ENCODE results near the gene FOXL1. TPM values are rescaled to one million over a fixed set of nuclear protein-coding genes. Genes with fewer than 3 reads are reported as not detected.

FOXL1 gene
- total RNA-seq, 2 experiments from 2014 or later: not detected

DNA sequence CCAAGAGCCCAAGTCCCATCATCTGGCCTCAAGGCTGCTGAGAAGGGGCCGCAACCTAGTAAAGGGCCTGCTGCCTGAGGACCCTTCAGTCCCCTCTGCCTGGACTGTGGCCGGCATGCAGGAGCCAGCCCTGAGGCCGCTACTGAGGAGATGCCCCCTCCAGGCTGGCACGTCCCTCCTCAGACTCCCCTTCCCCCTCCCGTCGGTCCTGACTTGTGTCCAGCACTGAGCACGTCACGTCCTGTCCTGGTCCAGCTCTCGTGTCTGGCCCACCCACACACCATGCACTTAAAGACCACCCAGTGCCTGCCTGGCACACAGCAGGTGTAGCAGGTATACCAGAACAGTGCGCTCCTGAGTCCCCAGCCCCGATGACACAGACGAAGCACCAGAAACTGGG is 32.9 kb upstream of the FOXL1 start:
- Histone ChIP-seq H3K4me3 (ENCODE audit: low read length) (no peak overlapping the region), H3K36me3 (ENCODE audit: insufficient read depth, low read length) (peaks cover 53% of the 10 kb centered on the region), H3K27ac (ENCODE audit: low read depth in 1 of 2, low read length in 2 of 2) (no peak overlapping the region), H3K27me3 (ENCODE audit: control insufficient read depth in 1 of 2, insufficient read depth in 2 of 2, low read length in 2 of 2) (no peaks in the 10 kb centered on the region), H3K4me1 (ENCODE audit: insufficient read depth, low read length) (no peaks in the 10 kb centered on the region), H3K9me3 (ENCODE audit: control insufficient read depth in 1 of 2, insufficient read depth in 1 of 2, low read length in 2 of 2) (no peaks in the 10 kb centered on the region)
- no peak overlapping the region for H3K27ac Mint-ChIP-seq
- TF ChIP-seq, protein P1, sequence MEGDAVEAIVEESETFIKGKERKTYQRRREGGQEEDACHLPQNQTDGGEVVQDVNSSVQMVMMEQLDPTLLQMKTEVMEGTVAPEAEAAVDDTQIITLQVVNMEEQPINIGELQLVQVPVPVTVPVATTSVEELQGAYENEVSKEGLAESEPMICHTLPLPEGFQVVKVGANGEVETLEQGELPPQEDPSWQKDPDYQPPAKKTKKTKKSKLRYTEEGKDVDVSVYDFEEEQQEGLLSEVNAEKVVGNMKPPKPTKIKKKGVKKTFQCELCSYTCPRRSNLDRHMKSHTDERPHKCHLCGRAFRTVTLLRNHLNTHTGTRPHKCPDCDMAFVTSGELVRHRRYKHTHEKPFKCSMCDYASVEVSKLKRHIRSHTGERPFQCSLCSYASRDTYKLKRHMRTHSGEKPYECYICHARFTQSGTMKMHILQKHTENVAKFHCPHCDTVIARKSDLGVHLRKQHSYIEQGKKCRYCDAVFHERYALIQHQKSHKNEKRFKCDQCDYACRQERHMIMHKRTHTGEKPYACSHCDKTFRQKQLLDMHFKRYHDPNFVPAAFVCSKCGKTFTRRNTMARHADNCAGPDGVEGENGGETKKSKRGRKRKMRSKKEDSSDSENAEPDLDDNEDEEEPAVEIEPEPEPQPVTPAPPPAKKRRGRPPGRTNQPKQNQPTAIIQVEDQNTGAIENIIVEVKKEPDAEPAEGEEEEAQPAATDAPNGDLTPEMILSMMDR (IDR thresholded peaks at IDR 0.05): no peak
- DNase-seq: no peak
- intact Hi-C loops (cut with DNase I, micrococcal nuclease): no loop called here
- H3K4me3 Mint-ChIP-seq: no peak overlapping the region
- peaks cover 77% of the 10 kb centered on the region for H3K36me3 Mint-ChIP-seq (ENCODE audit: low read depth)
- no peaks in the 10 kb centered on the region for H3K27me3 Mint-ChIP-seq
- POLR2A ChIA-PET: no interaction called here
- no peaks in the 10 kb centered on the region for H3K9me3 Mint-ChIP-seq
- CTCF ChIA-PET: no interaction called here
- peaks cover 7% of the 10 kb centered on the region for H3K4me1 Mint-ChIP-seq (ENCODE audit: low read depth)
- ATAC-seq (ENCODE audit: poor library complexity): no peak

DNA sequence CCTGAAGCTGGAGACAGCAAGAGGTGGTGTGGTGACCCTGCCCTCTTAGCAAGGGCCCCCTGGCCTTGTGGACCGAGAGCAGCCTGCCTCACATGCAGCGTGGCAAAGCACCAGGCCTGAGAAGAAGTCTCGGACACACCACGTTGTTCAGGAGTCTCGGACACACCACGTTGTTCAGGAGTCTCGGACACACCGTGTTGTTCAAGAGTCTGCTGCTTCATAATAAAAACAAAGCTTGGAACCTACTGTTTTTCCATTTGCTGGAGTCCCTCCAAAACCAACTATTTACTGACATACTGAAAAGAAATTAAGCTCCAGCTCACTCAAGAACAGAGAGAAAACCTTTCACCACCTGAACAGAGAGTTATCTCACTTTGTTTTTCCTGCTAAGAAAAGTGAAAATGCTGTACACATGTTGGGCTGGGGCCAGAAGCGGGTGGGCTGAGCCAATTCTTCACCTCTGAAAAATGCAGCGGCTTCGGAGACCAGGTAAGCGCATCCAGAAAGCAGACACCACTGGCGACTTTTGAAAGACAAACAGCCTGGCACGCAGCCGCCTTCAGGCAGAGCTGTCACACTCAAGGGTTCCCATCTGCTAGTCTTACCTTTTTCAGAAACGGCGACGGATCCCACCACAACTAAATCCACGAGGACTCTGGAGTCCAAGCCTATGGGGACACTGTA is 32.3 kb upstream of the FOXL1 start:
- H3K36me3 Mint-ChIP-seq (ENCODE audit: low read depth): peaks cover 75% of the 10 kb centered on the region
- Histone ChIP-seq H3K4me3 (ENCODE audit: low read length) (no peak overlapping the region), H3K9me3 (ENCODE audit: control insufficient read depth in 1 of 2, insufficient read depth in 1 of 2, low read length in 2 of 2) (no peaks in the 10 kb centered on the region), H3K36me3 (ENCODE audit: insufficient read depth, low read length) (peaks cover 50% of the 10 kb centered on the region), H3K27me3 (ENCODE audit: control insufficient read depth in 1 of 2, insufficient read depth in 2 of 2, low read length in 2 of 2) (no peaks in the 10 kb centered on the region), H3K27ac (ENCODE audit: low read depth in 1 of 2, low read length in 2 of 2) (no peak overlapping the region), H3K4me1 (ENCODE audit: insufficient read depth, low read length) (no peaks in the 10 kb centered on the region)
- no peaks in the 10 kb centered on the region for H3K27me3 Mint-ChIP-seq
- H3K27ac Mint-ChIP-seq: no peak overlapping the region
- ATAC-seq (ENCODE audit: poor library complexity) (no peak), DNase-seq (no peak)
- intact Hi-C loops (cut with DNase I, micrococcal nuclease): no loop called here
- no peaks in the 10 kb centered on the region for H3K9me3 Mint-ChIP-seq
- ChIA-PET CTCF (no interaction called here), POLR2A (no interaction called here)
- TF ChIP-seq, protein P1 (IDR thresholded peaks at IDR 0.05): no peak
- peaks cover 7% of the 10 kb centered on the region for H3K4me1 Mint-ChIP-seq (ENCODE audit: low read depth)
- no peak overlapping the region for H3K4me3 Mint-ChIP-seq

DNA sequence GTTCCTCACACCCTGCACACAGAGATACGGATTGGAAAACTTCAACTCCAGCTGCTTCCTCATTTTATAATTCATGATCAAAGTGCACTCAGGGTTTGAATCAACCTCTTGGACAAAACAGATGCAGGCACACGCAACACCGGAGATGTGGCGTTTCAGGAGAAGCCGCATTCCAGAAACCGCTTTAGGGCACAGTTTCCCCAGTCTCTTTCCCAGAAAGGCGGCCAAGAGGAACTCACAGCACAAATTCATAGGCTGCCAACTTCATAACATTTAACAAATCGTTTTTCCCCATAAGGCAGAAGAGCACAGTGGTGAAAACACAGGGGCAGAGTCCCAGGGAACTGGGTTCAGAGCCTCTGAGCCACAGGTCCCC is 31.7 kb upstream of the FOXL1 start:
- H3K27me3 Mint-ChIP-seq: no peaks in the 10 kb centered on the region
- DNase-seq (no peak), ATAC-seq (ENCODE audit: poor library complexity) (no peak)
- CTCF ChIA-PET: no interaction called here
- peaks cover 7% of the 10 kb centered on the region for H3K4me1 Mint-ChIP-seq (ENCODE audit: low read depth)
- Histone ChIP-seq H3K36me3 (ENCODE audit: insufficient read depth, low read length) (peaks cover 46% of the 10 kb centered on the region), H3K4me3 (ENCODE audit: low read length) (no peak overlapping the region), H3K27ac (ENCODE audit: low read depth in 1 of 2, low read length in 2 of 2) (no peak overlapping the region), H3K27me3 (ENCODE audit: control insufficient read depth in 1 of 2, insufficient read depth in 2 of 2, low read length in 2 of 2) (no peaks in the 10 kb centered on the region), H3K9me3 (ENCODE audit: control insufficient read depth in 1 of 2, insufficient read depth in 1 of 2, low read length in 2 of 2) (no peaks in the 10 kb centered on the region), H3K4me1 (ENCODE audit: insufficient read depth, low read length) (no peaks in the 10 kb centered on the region)
- no peak overlapping the region for H3K4me3 Mint-ChIP-seq
- intact Hi-C loops (cut with DNase I, micrococcal nuclease): no loop called here
- H3K9me3 Mint-ChIP-seq: no peaks in the 10 kb centered on the region
- TF ChIP-seq, protein P1 (IDR thresholded peaks at IDR 0.05): no peak
- H3K27ac Mint-ChIP-seq: no peak overlapping the region
- peaks cover 71% of the 10 kb centered on the region for H3K36me3 Mint-ChIP-seq (ENCODE audit: low read depth)
- POLR2A ChIA-PET: no interaction called here
